PC-3 (cell line): ENCODE results near the gene NOC3L.

Source experiments
- EZH2 ChIP-seq: fragments of 300-600 bp; sonication (generic); IDR thresholded peaks from one replicate; pipeline ENCODE4 v1.6.1; 2017; ENCODE audit warnings: antibody characterized with exemption, mild to moderate bottlenecking, low read length; ENCODE audit not compliant: unreplicated experiment
- TF ChIP-seq, protein P1 (sequence below): fragments of 300-600 bp; sonication (generic); conservative IDR thresholded peaks from 2 replicates; pipeline ENCODE4 v1.5.1; 2017; ENCODE audit warnings: antibody characterized with exemption, low read depth, mild to moderate bottlenecking, low read length

DNA sequence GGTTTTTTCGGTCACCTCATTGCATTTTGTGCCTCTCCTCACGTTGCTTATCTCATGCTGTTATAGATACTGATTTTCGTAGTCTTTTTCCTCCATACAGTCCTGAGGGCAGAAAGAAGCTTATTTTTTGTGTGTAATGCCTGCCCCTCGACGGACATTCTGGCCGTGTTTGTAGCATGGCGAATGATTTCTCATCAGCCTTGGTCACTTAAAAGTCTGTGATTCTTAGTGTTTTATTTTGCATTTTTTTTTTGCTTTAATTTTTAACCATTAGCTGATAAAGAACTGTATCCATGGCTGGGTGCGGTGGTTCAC, 469 bp upstream of the NOC3L start:
- TF ChIP-seq, protein P1, sequence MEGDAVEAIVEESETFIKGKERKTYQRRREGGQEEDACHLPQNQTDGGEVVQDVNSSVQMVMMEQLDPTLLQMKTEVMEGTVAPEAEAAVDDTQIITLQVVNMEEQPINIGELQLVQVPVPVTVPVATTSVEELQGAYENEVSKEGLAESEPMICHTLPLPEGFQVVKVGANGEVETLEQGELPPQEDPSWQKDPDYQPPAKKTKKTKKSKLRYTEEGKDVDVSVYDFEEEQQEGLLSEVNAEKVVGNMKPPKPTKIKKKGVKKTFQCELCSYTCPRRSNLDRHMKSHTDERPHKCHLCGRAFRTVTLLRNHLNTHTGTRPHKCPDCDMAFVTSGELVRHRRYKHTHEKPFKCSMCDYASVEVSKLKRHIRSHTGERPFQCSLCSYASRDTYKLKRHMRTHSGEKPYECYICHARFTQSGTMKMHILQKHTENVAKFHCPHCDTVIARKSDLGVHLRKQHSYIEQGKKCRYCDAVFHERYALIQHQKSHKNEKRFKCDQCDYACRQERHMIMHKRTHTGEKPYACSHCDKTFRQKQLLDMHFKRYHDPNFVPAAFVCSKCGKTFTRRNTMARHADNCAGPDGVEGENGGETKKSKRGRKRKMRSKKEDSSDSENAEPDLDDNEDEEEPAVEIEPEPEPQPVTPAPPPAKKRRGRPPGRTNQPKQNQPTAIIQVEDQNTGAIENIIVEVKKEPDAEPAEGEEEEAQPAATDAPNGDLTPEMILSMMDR = no peak
- TF ChIP-seq EZH2 = no peak
